Measurements from ENCODE around the gene KNDC1. TPM values are rescaled to one million over a fixed set of nuclear protein-coding genes. Genes with fewer than 3 reads are reported as not detected.

Gene KNDC1
- total RNA-seq, 1 donor from 2014 or later, result not detected

GRCh38 chr10:133207627-133208026 is 47.6 kb downstream of the KNDC1 start:
- intact Hi-C loops (cut with DNase I), result no loop called here
- no peak for DNase-seq
- no peak for ATAC-seq (ENCODE audit: poor library complexity)

- no peak for ATAC-seq (ENCODE audit: poor library complexity)
- intact Hi-C loops (cut with DNase I), result no loop called here
- no peak for DNase-seq
Observed at GRCh38 chr10:133208466-133208865, 48.4 kb downstream of the KNDC1 start.

DNA sequence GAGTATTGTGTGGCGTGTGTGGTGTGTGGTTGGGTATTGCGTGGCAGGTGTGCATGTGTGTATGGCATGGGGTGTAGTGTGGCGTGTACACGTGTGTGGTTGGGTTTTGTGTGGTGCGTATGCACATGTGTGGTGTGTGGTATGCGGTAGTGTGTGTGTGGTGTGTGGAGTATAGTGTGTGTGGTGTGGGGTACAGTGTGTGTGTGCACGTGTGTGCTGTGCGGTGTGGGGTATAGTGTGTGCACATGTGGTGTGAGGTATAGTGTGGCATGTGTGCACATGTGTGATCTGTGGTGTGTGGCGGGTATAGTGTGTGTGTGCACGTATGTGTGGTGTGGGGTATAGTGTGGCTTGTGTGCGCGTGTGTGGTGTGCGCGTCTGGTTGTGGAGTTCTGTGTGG is 49.1 kb downstream of the KNDC1 start:
- ATAC-seq (ENCODE audit: poor library complexity) (no peak), DNase-seq (no peak)
- intact Hi-C loops (cut with DNase I), result no loop called here

DNA sequence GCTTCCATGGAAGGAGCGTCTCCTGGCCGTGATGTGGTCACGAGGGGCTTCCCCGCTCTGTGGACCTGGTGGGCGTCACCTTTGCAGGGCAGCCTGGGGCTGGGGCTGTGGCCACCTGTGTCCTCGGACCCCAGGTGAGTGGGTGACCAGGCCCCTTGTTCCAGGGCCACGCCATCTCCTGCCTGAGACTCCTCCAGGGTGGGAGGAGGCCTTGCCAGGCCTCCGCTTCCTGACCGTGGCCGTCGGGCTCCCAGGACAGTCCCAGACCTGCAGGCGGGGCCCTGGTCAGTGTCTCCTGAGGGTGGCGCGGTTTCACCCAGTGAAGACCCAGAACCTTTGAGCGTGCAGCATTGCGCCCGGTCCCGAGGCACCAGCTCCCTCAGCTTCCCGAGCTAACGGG is 49.6 kb downstream of the KNDC1 start:
- ATAC-seq (ENCODE audit: poor library complexity) (no peak), DNase-seq (no peak)
- intact Hi-C loops (cut with DNase I), result no loop called here

GRCh38 chr10:133210398-133211140 is 50.5 kb downstream of the KNDC1 start:
- ATAC-seq (ENCODE audit: poor library complexity), result no peak
- intact Hi-C loops (cut with DNase I), result no loop called here
- DNase-seq, result no peak

DNA sequence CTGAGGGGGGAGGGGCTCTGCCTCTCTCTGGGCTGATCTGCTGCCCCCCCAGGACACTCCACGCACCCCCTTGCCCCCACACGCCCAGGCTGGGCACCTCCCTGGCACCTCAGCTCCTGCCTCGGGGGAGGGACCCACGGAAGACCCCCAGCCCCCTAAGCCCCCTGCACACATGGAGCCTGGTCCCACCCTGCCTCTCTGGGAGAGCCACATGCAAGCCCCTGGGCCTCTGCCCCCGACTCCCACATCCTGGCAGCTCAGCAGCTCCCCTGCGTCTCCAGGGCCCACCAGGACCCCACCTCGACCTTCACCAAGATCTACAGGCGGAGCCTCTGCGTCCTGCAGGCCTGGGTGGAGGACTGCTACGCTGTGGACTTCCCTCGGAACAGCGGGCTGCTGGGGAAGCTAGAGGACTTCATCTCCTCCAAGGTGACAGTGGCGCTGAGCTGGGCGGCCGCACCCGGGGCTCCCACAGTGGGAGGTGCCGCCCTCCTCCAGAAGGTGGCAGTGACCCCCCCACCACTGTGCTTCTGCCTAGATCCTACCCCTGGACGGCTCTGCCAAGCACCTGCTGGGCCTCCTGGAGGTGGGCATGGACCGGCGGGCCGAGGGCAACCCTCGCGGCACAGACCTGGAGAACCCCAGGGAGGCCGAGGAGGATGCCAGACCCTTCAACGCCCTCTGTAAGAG is 51.3 kb downstream of the KNDC1 start:
- no peak for DNase-seq
- intact Hi-C loops (cut with DNase I), result no loop called here
- no peak for ATAC-seq (ENCODE audit: poor library complexity)

DNA sequence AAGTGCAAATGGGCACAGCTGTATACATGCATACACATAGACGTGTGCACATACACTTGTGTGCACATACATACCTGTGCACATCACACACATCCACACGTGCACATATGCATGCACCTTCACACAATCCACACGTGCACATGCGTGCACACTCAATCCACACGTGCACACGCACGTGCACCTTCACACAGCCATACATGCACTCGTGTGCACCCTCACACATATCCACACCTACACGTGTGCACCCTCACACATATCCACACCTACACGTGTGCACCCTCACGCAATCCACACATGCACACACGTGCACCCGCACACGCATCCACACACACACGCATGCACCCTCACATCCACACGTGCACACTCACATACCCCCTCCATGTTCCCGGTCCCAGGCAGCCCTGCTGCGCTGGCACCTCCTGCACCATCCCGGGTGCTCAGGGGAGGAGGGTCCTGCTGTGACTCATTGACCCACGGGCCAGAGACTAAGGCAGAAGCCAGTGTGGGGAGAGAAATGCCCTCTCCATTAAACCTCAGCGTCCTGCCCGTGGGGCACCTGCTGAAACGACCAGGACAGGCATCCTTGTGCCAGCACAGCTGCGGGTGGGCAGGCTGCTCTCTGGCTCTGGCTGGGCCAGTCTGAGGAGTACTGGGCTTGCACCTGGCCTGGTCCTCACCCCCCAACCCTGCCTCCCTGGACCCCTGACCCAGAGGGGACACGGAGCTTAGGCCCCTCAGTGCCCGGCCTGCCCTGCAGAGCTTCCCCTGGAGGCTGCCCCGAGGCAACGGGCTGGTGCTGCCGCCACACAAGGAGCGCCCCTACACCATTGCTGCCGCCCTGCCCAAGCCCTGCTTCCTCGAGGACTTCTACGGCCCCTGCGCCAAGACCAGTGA is 52.2 kb downstream of the KNDC1 start:
- ATAC-seq (ENCODE audit: poor library complexity) (no peak), DNase-seq (no peak)
- intact Hi-C loops (cut with DNase I), result no loop called here

- ATAC-seq (ENCODE audit: poor library complexity) (no peak), DNase-seq (no peak)
- intact Hi-C loops (cut with DNase I), result no loop called here
Observed at GRCh38 chr10:133212853-133213494, 53.0 kb downstream of the KNDC1 start.

GRCh38 chr10:133213641-133214467 is 53.8 kb downstream of the KNDC1 start:
- intact Hi-C loops (cut with DNase I), result no loop called here
- no peak for DNase-seq
- no peak for ATAC-seq (ENCODE audit: poor library complexity)

DNA sequence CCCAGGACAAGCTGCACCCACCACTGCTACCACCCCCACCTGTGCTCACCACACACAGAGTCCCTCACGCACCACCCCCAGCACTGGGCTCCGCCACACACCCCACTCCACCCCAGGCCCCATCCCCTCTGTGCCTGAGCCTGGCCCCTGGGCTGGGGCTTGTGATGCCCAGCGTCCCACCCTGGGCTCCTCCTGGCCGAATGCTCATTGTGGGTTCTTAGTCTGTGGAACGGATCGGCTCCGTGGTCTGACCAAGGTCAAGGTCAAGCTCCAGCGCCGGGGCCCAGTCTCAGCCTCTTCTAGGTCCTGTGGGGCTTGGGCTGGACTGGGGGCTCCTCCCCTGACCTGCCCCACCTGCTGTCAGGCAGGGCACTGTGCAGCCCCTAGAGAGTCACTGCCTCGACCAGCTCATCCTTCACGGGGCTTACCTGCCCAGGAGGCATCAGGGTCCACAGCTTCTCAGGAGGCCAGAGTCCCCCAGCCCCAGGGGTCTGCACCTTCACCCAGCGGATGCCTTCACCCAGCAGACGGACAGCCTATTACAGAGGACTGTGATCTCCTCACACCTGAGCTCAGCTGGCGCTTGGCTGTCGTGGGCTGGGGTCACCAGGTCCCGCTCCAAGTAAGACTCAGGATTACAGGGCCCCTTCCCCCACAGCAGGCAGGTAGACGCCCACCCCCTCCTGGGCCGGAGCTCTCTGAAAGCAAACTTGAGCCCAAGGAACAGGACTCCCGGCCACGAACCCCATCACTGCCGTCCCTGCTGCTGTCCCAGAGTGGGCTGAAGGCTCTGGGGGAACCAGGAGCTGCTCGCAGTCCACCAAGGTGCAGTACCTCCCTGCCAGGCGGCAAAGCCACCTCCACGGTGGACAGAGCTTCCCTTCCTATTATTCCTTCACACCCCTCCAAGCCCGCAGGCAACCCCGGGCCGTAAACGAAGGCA is 54.7 kb downstream of the KNDC1 start:
- intact Hi-C loops (cut with DNase I), result no loop called here
- DNase-seq (no peak), ATAC-seq (ENCODE audit: poor library complexity) (no peak)

DNA sequence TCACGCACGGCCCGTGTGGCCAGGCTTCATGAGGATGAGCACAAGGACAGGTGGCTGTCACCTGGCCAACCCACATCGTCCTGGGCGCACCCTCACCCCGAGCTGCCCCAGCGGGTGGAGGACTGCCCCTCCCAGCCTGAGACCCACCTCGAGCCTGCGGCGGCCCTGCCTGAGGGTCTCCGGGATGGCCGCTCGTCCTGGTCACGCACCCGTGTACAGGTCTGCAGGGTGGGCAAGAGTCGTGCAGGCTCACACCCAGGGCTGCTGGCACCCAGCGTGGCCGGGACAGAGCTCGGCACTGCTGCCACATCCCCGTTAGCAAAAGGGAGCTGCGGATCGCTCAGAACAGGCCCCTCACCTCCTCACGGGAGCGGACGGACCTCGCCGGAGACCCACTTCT is 55.6 kb downstream of the KNDC1 start:
- ATAC-seq (ENCODE audit: poor library complexity), result no peak
- no peak for DNase-seq
- intact Hi-C loops (cut with DNase I), result no loop called here

- DNase-seq (no peak), ATAC-seq (ENCODE audit: poor library complexity) (no peak)
- intact Hi-C loops (cut with DNase I), result no loop called here
Observed at GRCh38 chr10:133216776-133217175, 56.8 kb downstream of the KNDC1 start.

DNA sequence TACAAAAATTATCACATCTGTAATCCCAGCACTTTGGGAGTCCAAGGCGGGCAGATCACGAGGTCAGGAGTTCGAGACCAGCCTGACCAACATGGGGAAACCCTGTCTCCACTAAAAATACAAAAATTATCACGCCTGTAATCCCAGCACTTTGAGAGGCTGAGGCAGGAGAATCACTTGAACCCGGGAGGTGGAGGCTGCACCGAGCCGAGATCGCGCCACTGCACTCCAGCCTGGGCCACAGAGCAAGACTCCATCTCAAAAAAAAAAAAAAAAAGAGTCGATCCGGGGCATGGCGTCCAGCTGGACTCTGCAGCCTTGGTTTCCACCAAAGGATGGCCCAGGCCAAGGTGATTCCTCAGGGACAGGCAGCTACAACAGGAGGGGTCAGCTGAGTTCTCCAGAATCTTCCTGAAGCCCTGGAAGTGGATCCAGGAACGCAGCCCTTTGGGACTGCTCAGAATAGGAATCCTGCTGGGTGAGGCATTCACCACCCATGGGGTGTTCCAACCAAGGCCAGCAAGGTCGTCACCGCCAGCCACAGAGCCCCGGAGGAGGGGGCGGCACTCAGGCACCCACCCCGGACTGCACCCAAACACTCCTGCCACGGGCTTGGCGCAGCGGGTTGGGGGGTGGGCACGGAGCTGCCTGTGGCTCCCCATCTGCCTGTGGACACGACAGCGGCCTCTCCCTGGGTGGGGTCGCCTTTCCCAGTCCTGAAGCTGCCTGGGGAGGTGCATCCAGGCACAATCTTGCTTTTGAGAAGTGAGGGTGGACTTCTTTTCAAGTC is 58.0 kb downstream of the KNDC1 start:
- no peak for DNase-seq
- ATAC-seq (ENCODE audit: poor library complexity), result no peak
- intact Hi-C loops (cut with DNase I), result no loop called here

DNA sequence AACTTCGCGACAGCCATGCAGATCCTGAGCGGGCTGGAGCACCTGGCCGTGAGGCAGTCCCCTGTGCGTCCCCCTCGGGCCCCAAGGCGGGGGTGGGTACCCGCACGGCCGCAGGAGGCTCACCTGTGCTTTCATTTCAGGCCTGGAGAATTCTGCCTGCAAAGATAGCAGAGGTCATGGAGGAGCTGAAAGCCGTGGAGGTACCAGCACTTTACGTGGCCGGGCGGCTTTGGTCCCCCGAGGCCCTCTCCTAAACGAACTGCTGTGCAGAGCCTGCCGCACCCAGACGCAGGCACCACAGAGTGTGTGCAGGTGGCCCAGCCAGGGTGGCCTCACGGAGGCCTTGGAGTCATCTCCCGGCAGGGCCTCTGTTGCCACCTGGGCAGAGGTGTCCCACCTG is 58.9 kb downstream of the KNDC1 start:
- DNase-seq, result no peak
- ATAC-seq (ENCODE audit: poor library complexity), result no peak
- intact Hi-C loops (cut with DNase I), result no loop called here

DNA sequence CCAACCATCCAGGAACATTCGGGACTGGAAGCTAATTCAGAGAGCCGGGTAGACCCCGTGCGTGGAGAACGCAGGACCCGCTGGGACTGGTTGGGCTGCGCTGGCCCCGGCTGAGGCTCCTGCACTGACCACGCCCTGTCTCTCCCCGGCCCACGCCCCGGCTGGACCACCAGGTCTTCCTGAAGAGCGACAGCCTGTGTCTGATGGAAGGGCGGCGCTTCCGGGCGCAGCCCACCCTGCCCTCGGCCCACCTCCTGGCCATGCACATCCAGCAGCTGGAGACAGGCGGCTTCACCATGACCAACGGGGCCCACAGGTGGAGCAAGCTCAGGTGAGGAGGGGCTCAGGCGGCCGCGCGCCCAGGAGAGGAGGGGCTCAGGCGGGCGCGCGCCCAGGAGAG is 59.8 kb downstream of the KNDC1 start:
- DNase-seq (no peak), ATAC-seq (ENCODE audit: poor library complexity) (no peak)
- intact Hi-C loops (cut with DNase I), result no loop called here

GRCh38 chr10:133221331-133221730 is 61.3 kb downstream of the KNDC1 start:
- ATAC-seq (ENCODE audit: poor library complexity) (no peak), DNase-seq (no peak)
- intact Hi-C loops (cut with DNase I), result no loop called here

Measured in Right ventricle myocardium superior (tissue), 1 donor.